Stimulated activated CD4-positive, alpha-beta T cell treated with anti-CD3 and anti-CD28 coated beads, Interleukin-12 subunit alpha, Interleukin-12 subunit beta, amount 100 ng/mL, for 48 hours (primary cell): ENCODE results near the gene DALRD3.

Experiments used
- DNase-seq, 3 donors: peaks; one replicate each; pipeline ENCODE4 v3.0.0-alpha.2; 2020; ENCODE audit warnings: low read depth in 2 of 3, low spot score in 1 of 3

Gene DALRD3

DNA sequence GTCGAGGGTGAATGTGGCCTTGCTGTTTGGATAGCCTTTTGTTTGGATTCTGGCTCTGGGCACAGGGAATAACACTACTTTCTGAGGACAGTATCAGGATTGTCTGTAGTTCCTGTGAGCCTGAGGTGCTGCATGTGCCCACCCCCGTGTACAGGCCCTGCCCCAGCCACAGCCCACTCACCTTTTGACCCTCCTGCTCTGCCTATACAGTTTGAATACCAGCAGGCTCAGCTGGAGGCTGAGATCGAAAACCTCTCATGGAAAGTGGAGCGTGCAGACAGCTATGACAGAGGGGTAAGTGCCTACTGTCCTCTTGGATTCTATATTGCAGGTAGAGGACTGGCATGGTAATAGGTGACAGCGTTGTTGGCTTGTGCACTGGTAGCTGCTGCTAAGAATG is 35.7 kb downstream of the DALRD3 start:
- no peak for DNase-seq

- DNase-seq, result no peak
These were observed 36.4 kb downstream of the DALRD3 start for GRCh38 chr3:48982016-48982415.

DNA sequence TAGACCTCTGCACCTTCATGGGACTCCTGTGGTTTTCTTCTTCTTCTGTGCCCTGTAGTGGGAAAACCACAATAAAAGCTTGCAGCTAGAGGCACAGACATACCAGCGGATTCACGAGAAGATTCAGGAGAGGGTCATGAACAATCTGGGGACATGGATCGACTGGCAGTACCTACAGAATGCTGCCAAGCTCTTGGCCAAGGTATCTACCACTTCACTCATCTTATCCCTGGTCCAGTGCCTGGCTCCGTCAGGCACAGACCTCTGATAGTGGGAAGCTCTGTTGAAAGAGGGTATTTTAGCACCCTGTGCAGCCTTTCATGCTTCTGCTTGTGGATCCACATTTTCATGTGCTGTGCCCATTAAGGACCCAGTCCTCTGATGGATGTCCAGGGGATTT is 38.1 kb downstream of the DALRD3 start:
- no peak for DNase-seq

DNA sequence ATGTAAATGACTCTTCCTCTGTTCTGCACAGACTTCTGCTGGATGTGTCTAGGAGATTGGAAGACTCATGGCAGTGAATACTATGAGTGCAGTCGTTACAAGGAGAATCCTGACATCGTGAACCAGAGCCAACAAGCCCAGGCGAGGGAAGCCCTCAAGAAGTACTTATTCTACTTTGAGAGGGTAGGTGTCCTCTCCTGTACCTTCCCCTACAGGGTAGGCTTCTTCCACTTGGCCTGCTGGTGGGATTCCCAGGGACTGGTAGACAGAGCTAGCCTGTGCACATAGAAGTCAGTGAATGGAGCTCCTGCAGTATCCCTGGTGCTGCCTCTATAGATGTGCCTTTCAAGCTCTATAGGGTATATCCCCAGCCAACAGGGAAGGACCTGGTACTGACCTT is 38.9 kb downstream of the DALRD3 start:
- no peak for DNase-seq

GRCh38 chr3:48974076-48974864 is 44.1 kb downstream of the DALRD3 start:
- no peak for DNase-seq

DNA sequence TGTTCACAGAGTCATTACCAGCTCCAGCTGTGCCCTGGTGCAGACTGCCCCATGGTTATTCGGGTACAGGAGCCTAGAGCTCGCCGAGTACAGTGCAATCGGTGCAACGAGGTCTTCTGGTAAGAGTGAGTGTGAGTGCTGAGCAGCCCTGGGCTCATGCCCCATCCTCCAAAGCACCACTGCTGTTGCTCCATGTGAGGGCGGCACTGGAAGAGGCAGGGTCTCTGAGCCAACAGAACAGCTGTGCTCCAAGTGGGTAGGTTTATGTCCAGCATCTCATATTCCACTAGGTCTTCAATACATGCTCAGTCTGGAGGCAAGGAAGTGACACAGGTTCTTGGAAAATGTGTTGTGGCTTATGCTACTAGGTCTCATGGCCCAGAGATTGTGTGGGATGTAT is 47.8 kb downstream of the DALRD3 start:
- DNase-seq, result no peak

DNA sequence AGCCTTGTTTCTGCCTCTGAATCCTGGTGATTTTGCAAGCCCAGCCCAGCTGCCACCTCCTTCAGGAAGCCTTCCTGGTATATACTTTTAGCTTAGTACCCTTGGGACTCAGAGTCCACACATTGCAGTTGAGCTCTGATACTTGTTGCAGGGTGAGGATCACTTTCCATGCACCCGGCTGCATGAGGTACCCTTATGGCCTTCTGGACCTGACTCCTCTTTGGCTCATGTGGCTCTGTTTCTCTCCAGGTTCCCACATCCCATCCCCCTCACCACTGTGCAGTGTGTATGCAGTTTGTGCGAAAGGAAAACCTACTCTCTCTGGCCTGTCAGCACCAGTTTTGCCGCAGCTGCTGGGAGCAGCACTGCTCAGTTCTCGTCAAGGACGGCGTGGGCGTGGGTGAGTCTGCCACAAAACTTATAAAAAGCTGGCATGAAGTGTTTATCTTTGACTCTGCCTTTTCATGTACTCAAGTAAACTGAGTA is 51.5 kb downstream of the DALRD3 start:
- DNase-seq, result peak in 2 of 3 donors; percentile 12 to 26

- no peak for DNase-seq
These were observed 52.0 kb downstream of the DALRD3 start for GRCh38 chr3:48966367-48966766.
